ENCODE measurements around the gene CLASP1. TPM values are rescaled to one million over a fixed set of nuclear protein-coding genes. Genes with fewer than 3 reads are reported as not detected.
A peak's percentile ranks its signal among the peaks of the same experiment; 100 is the strongest.

The CLASP1 gene
- total and polyA plus RNA-seq, 2 of the 8 experiments (the other 6 are each of a cell fraction or from before 2014, with no cell fraction given): 7.3 to 53.9 TPM

DNA sequence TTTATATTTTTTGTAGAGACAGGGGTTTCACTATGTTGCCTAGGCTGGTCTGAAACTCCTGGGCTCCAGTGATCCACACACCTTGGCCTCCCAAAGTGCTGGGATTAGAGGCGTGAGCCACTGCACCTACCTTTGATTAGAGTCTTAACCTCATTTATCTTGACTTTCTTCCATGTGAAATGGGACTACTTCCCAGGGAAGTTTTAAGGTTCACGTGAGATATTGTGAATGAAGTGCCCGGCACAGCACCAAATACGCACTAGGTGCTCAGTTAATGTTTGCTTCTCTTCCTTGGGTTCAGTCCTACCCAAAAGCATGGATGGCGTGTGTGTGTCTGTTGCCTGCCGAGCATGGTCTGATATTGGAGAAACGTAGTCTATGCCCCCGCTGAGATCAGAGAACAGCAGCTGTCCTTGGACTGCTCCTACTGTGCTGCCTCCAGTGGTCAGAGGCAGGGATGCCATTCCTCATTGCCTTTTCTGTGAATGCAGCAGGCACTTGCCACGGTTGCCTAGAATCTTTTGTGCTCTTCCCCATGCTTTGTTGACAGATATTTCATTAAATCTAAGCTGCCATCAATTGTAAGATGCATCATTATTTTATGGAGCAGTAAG lies 351.9 kb downstream of the CLASP1 start (continued):
- TF ChIP-seq CBX5 (IDR thresholded peaks at IDR 0.05; ENCODE audit: low read depth, low read length) (no peak), POU5F1 (IDR thresholded peaks at IDR 0.05; ENCODE audit: low read depth, low read length) (no peak), KDM1A (IDR thresholded peaks at IDR 0.05; ENCODE audit: borderline replicate concordance, low read length) (no peak), SP1 (IDR thresholded peaks at IDR 0.05; ENCODE audit: low read depth, low read length) (no peak), NRF1 (IDR thresholded peaks at IDR 0.05; ENCODE audit: low read depth, low read length) (no peak), CBX8 (IDR thresholded peaks at IDR 0.05; ENCODE audit: borderline replicate concordance, low read depth, low read length) (no peak), SIN3A (conservative IDR thresholded peaks at IDR 0.05 in 1 of 2, IDR thresholded peaks at IDR 0.05 in 1 of 2; ENCODE audit: low read depth in 1 of 2, low read length in 2 of 2) (no peak), ZNF274 (IDR thresholded peaks at IDR 0.05; ENCODE audit: borderline replicate concordance, extremely low read depth, low read length) (no peak), PHF8 (conservative IDR thresholded peaks at IDR 0.05; ENCODE audit: low read depth, low read length) (no peak), TEAD4 (IDR thresholded peaks at IDR 0.05; ENCODE audit: low read depth, low read length) (0 out of 2 replicates have a peak, but pooled peaks have one; percentile 46)
- TF ChIP-seq, protein P1, sequence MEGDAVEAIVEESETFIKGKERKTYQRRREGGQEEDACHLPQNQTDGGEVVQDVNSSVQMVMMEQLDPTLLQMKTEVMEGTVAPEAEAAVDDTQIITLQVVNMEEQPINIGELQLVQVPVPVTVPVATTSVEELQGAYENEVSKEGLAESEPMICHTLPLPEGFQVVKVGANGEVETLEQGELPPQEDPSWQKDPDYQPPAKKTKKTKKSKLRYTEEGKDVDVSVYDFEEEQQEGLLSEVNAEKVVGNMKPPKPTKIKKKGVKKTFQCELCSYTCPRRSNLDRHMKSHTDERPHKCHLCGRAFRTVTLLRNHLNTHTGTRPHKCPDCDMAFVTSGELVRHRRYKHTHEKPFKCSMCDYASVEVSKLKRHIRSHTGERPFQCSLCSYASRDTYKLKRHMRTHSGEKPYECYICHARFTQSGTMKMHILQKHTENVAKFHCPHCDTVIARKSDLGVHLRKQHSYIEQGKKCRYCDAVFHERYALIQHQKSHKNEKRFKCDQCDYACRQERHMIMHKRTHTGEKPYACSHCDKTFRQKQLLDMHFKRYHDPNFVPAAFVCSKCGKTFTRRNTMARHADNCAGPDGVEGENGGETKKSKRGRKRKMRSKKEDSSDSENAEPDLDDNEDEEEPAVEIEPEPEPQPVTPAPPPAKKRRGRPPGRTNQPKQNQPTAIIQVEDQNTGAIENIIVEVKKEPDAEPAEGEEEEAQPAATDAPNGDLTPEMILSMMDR (IDR thresholded peaks at IDR 0.05; ENCODE audit: control extremely low read depth in 1 of 3, insufficient read depth in 1 of 3, low read depth in 1 of 3, low read length in 3 of 3): peak; percentile 48 to 95 (median 95); a peak in 3 of 4 replicates

Measured in H1 (cell line).